WTC11 (cell line): ENCODE results near the gene ROPN1. TPM values are rescaled to one million over a fixed set of nuclear protein-coding genes. Genes with fewer than 3 reads are reported as not detected.

Source experiments
- ATAC-seq: fragments of 200-7000 bp; cut with Tn5 transposase; 2 replicates; pipeline ENCODE4 v1.10.0; 2021; ENCODE audit warnings: mild to moderate bottlenecking, moderate library complexity
- CTCF ChIA-PET: fragments of 300-600 bp; sonication (Branson Sonifier 250); formaldehyde crosslinking; loops from one replicate; lab custom pipeline; 2021; ENCODE audit warnings: antibody characterized with exemption; lab: Charles Lee
- POLR2A ChIA-PET: fragments of 350-600 bp; sonication (Branson Sonifier 250); formaldehyde crosslinking; loops from one replicate; lab custom pipeline; 2021; ENCODE audit warnings: antibody characterized with exemption; lab: Charles Lee
- DNase-seq: peaks from one replicate; pipeline ENCODE4 v3.0.0; 2021; ENCODE audit warnings: low spot score
- H3K27ac Mint-ChIP-seq: 2 replicates; pipeline ENCODE4 v1.8.0; 2021; ENCODE audit warnings: mixed read lengths
- H3K27me3 Mint-ChIP-seq: 2 replicates; pipeline ENCODE4 v1.8.0; 2021; ENCODE audit warnings: low read depth, mild to moderate bottlenecking, moderate library complexity, mixed read lengths
- H3K36me3 Mint-ChIP-seq: 2 replicates; pipeline ENCODE4 v1.8.0; 2021; ENCODE audit warnings: mixed read lengths
- H3K4me1 Mint-ChIP-seq: 2 replicates; pipeline ENCODE4 v1.8.0; 2022; ENCODE audit warnings: mixed read lengths
- H3K4me3 Mint-ChIP-seq: 2 replicates; pipeline ENCODE4 v1.8.0; 2021; ENCODE audit warnings: mild to moderate bottlenecking, moderate library complexity, mixed read lengths
- H3K9me3 Mint-ChIP-seq: 2 replicates; pipeline ENCODE4 v1.8.0; 2021; ENCODE audit warnings: mixed read lengths
- AFF4 ChIP-seq: sonication (generic); formaldehyde crosslinking; IDR thresholded peaks from 2 replicates; pipeline ENCODE4 v1.8.1; 2023; ENCODE audit warnings: mild to moderate bottlenecking, missing genetic modification reagents, borderline replicate concordance
- CDX4 ChIP-seq: fragments of 250-450 bp; sonication (Bioruptor Pico); IDR thresholded peaks from 2 replicates; pipeline ENCODE4 v1.9.0; 2021; ENCODE audit warnings: moderate library complexity, mild to moderate bottlenecking, inconsistent platforms, borderline replicate concordance
- E2F5 ChIP-seq: sonication (generic); formaldehyde crosslinking; IDR thresholded peaks from 2 replicates; pipeline ENCODE4 v1.8.1; 2022; ENCODE audit warnings: mild to moderate bottlenecking, moderate library complexity, missing genetic modification reagents
- ELF4 ChIP-seq: sonication (generic); formaldehyde crosslinking; IDR thresholded peaks from 2 replicates; pipeline ENCODE4 v1.8.1; 2022; ENCODE audit warnings: low read depth, mild to moderate bottlenecking, moderate library complexity, missing genetic modification reagents
- ETV6 ChIP-seq: sonication (generic); formaldehyde crosslinking; IDR thresholded peaks from 2 replicates; pipeline ENCODE4 v1.8.1; 2022; ENCODE audit warnings: mild to moderate bottlenecking, missing genetic modification reagents
- MYBL2 ChIP-seq: sonication (generic); formaldehyde crosslinking; IDR thresholded peaks from 2 replicates; pipeline ENCODE4 v1.8.1; 2023; ENCODE audit warnings: mild to moderate bottlenecking, moderate library complexity, missing genetic modification reagents
- RORB ChIP-seq: fragments of 250-450 bp; sonication (Bioruptor Pico); IDR thresholded peaks from 2 replicates; pipeline ENCODE4 v1.9.0; 2021; ENCODE audit warnings: mild to moderate bottlenecking
- TCF7 ChIP-seq: sonication (generic); formaldehyde crosslinking; IDR thresholded peaks from 2 replicates; pipeline ENCODE4 v1.8.0; 2022; ENCODE audit warnings: mild to moderate bottlenecking, low read depth, missing genetic modification reagents, moderate library complexity
- USF1 ChIP-seq: sonication (generic); formaldehyde crosslinking; IDR thresholded peaks from 2 replicates; pipeline ENCODE4 v1.8.0; 2022; ENCODE audit warnings: mild to moderate bottlenecking, missing genetic modification reagents
- ZMAT4 ChIP-seq: fragments of 250-450 bp; sonication (Bioruptor Pico); IDR thresholded peaks from 2 replicates; pipeline ENCODE4 v1.9.0; 2021; ENCODE audit warnings: mild to moderate bottlenecking
- ZNF121 ChIP-seq: sonication (generic); formaldehyde crosslinking; IDR thresholded peaks from 2 replicates; pipeline ENCODE4 v1.8.0; 2023; ENCODE audit warnings: missing genetic modification reagents
- ZNF138 ChIP-seq: sonication (generic); formaldehyde crosslinking; conservative IDR thresholded peaks from 2 replicates; pipeline ENCODE4 v1.8.1; 2022; ENCODE audit warnings: mild to moderate bottlenecking, moderate library complexity, missing genetic modification reagents
- ZNF263 ChIP-seq: sonication (generic); formaldehyde crosslinking; IDR thresholded peaks from 2 replicates; pipeline ENCODE4 v1.8.1; 2022; ENCODE audit warnings: low read depth, mild to moderate bottlenecking, moderate library complexity, missing genetic modification reagents
- ZNF396 ChIP-seq: fragments of 250-450 bp; sonication (Bioruptor Pico); IDR thresholded peaks from 2 replicates; pipeline ENCODE4 v1.8.0; 2021; ENCODE audit warnings: mild to moderate bottlenecking, moderate library complexity, borderline replicate concordance
- ZNF416 ChIP-seq: fragments of 250-450 bp; sonication (Bioruptor Pico); IDR thresholded peaks from 2 replicates; pipeline ENCODE4 v1.9.0; 2021; ENCODE audit warnings: mild to moderate bottlenecking, inconsistent platforms
- total RNA-seq: library from RNA; stranded (reverse); gene quantifications from 3 replicates; pipeline ENCODE4 v1.2.3, GENCODE V29; 2021

Gene ROPN1
- total RNA-seq, 1 experiment from 2014 or later: not detected

- Mint-ChIP-seq H3K27me3 (no peaks in the 10 kb centered on the region), H3K4me1 (no peaks in the 10 kb centered on the region), H3K36me3 (peaks cover 43% of the 10 kb centered on the region), H3K27ac (no peak overlapping the region), H3K4me3 (no peak overlapping the region), H3K9me3 (no peaks in the 10 kb centered on the region)
- POLR2A ChIA-PET: no interaction called here
- DNase-seq: no peak
- no peak for ATAC-seq
- TF ChIP-seq E2F5: no peak
- CTCF ChIA-PET: interaction anchor here (1.0 kb wide), 1 partner anchor 340 kb away, joined by 3 read pairs; no protein-coding TSS in a partner anchor
These were observed 50.4 kb downstream of the ROPN1 start for GRCh38 chr3:123941542-123941941.

GRCh38 chr3:123941121-123941520 is 50.8 kb downstream of the ROPN1 start:
- no peak overlapping the region for H3K4me3 Mint-ChIP-seq
- no peaks in the 10 kb centered on the region for H3K9me3 Mint-ChIP-seq
- no peaks in the 10 kb centered on the region for H3K27me3 Mint-ChIP-seq
- DNase-seq (no peak), ATAC-seq (no peak)
- no peaks in the 10 kb centered on the region for H3K4me1 Mint-ChIP-seq
- TF ChIP-seq AFF4 (CRISPR knock-in tag): no peak
- no peak for TF ChIP-seq ETV6 (CRISPR knock-in tag)
- no peak for TF ChIP-seq ZNF416 (CRISPR knock-in tag)
- no peak for TF ChIP-seq ZNF138
- no peak for TF ChIP-seq MYBL2 (CRISPR knock-in tag)
- no peak for TF ChIP-seq ZNF396
- CTCF ChIA-PET: interaction anchor here (1.0 to 1.2 kb wide), 2 partner anchors 39 to 340 kb away, joined by 3 to 5 read pairs; no protein-coding TSS in a partner anchor
- H3K27ac Mint-ChIP-seq: no peak overlapping the region
- peaks cover 40% of the 10 kb centered on the region for H3K36me3 Mint-ChIP-seq
- POLR2A ChIA-PET: interaction anchor here (0.8 kb wide), 1 partner anchor 20 kb away, joined by 3 read pairs; the partner anchor contains the start of gene CCDC14

- no peaks in the 10 kb centered on the region for H3K4me1 Mint-ChIP-seq
- ChIA-PET CTCF (no interaction called here), POLR2A (no interaction called here)
- H3K27ac Mint-ChIP-seq: no peak overlapping the region
- no peak for TF ChIP-seq ELF4 (CRISPR knock-in tag)
- TF ChIP-seq RORB (CRISPR knock-in tag): no peak
- TF ChIP-seq USF1 (CRISPR knock-in tag): no peak
- ATAC-seq (no peak), DNase-seq (no peak)
- peaks cover 33% of the 10 kb centered on the region for H3K36me3 Mint-ChIP-seq
- no peaks in the 10 kb centered on the region for H3K9me3 Mint-ChIP-seq
- H3K27me3 Mint-ChIP-seq: no peaks in the 10 kb centered on the region
- H3K4me3 Mint-ChIP-seq: no peak overlapping the region
These were observed 52.2 kb downstream of the ROPN1 start for GRCh38 chr3:123939706-123940105.

GRCh38 chr3:123936400-123936799 is 55.5 kb downstream of the ROPN1 start:
- ChIA-PET POLR2A (no interaction called here), CTCF (no interaction called here)
- Mint-ChIP-seq H3K4me3 (no peak overlapping the region), H3K27me3 (no peaks in the 10 kb centered on the region), H3K27ac (no peak overlapping the region), H3K9me3 (no peaks in the 10 kb centered on the region), H3K36me3 (peaks cover 36% of the 10 kb centered on the region), H3K4me1 (no peaks in the 10 kb centered on the region)
- DNase-seq (no peak), ATAC-seq (no peak)
- TF ChIP-seq CDX4 (CRISPR knock-in tag): no peak
- TF ChIP-seq ZNF121 (CRISPR knock-in tag): no peak
- TF ChIP-seq AFF4 (CRISPR knock-in tag): no peak
- TF ChIP-seq RORB (CRISPR knock-in tag): no peak
- TF ChIP-seq ZNF263 (CRISPR knock-in tag): no peak
- TF ChIP-seq ZMAT4 (CRISPR knock-in tag): no peak
- no peak for TF ChIP-seq TCF7 (CRISPR knock-in tag)
